Right atrium auricular region (tissue), 2 donors: ENCODE data around the gene MYBPHL. TPM values are rescaled to one million over a fixed set of nuclear protein-coding genes. Genes with fewer than 3 reads are reported as not detected.

Experiments used
- DNase-seq: peaks from one replicate; pipeline ENCODE4 v3.0.0-alpha.2; 2019; ENCODE audit warnings: low spot score
- H3K27ac ChIP-seq, 2 donors: fragments of 200-600 bp; sonication (generic); 1 replicate in 1 of 2; 2 replicates in 1 of 2; pipeline ENCODE4 v1.5.1; 2016 to 2019
- H3K27me3 ChIP-seq, 2 donors: fragments of 200-600 bp; sonication (generic); one replicate each; pipeline versions ENCODE4 v1.5.1 to v1.6.0; 2017 to 2019
- H3K36me3 ChIP-seq: fragments of 200-600 bp; sonication (generic); one replicate; pipeline ENCODE4 v1.5.1; 2016
- H3K4me1 ChIP-seq, 2 donors: fragments of 200-600 bp; sonication (generic); one replicate each; pipeline versions ENCODE4 v1.5.1 to v1.6.0; 2017 to 2019
- H3K4me3 ChIP-seq, 2 donors: fragments of 200-600 bp; sonication (generic); 1 replicate in 1 of 2; 2 replicates in 1 of 2; pipeline ENCODE4 v1.5.1; 2017 to 2019; ENCODE audit warnings: mild to moderate bottlenecking in 1 of 2, moderate library complexity in 1 of 2
- H3K9me3 ChIP-seq, 2 donors: fragments of 200-600 bp; sonication (generic); one replicate each; pipeline ENCODE4 v1.5.1; 2019
- total RNA-seq, 2 donors: library from RNA; depleted of rRNA; stranded (reverse); fragments of >200 nt; gene quantifications; one replicate each; pipeline ENCODE4 v1.1.0, GENCODE V29; 2016
- TF ChIP-seq, protein P1 (sequence below), 2 donors: fragments of 200-600 bp; sonication (generic); IDR thresholded peaks; one replicate each; pipeline ENCODE4 v1.5.1; 2019; ENCODE audit warnings: antibody characterized with exemption in 2 of 2

Gene MYBPHL
- total RNA-seq, 2 donors from 2014 or later: 62.2 to 381 TPM

DNA sequence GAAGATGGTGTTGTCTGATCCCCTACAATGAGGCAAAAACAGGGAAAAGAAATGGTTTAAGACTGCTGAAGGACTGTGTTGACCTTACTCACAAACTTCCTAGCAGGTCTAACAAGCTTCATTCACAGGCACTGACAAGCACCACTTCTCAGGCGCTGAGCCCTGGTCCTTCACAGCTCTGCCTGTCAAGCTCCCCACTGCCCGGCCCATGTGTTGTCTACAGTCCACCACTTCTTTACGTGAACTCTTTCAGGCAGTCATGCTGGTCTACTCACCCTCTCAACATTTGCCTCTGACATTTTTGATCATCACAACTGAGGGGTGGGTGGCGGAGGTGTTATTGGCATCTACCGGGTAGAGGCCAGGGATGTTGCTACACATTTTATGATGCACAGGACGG, 40.7 kb upstream of the MYBPHL start:
- Histone ChIP-seq H3K27ac (no peak overlapping the region), H3K27me3 (no peaks in the 10 kb centered on the region), H3K4me1 (peaks cover 0 to 9% of the 10 kb centered on the region in 2 donors), H3K4me3 (no peak overlapping the region), H3K9me3 (no peaks in the 10 kb centered on the region), H3K36me3 (peaks cover 90% of the 10 kb centered on the region)
- no peak for DNase-seq
- TF ChIP-seq, protein P1, sequence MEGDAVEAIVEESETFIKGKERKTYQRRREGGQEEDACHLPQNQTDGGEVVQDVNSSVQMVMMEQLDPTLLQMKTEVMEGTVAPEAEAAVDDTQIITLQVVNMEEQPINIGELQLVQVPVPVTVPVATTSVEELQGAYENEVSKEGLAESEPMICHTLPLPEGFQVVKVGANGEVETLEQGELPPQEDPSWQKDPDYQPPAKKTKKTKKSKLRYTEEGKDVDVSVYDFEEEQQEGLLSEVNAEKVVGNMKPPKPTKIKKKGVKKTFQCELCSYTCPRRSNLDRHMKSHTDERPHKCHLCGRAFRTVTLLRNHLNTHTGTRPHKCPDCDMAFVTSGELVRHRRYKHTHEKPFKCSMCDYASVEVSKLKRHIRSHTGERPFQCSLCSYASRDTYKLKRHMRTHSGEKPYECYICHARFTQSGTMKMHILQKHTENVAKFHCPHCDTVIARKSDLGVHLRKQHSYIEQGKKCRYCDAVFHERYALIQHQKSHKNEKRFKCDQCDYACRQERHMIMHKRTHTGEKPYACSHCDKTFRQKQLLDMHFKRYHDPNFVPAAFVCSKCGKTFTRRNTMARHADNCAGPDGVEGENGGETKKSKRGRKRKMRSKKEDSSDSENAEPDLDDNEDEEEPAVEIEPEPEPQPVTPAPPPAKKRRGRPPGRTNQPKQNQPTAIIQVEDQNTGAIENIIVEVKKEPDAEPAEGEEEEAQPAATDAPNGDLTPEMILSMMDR (IDR thresholded peaks at IDR 0.05): no peak

DNA sequence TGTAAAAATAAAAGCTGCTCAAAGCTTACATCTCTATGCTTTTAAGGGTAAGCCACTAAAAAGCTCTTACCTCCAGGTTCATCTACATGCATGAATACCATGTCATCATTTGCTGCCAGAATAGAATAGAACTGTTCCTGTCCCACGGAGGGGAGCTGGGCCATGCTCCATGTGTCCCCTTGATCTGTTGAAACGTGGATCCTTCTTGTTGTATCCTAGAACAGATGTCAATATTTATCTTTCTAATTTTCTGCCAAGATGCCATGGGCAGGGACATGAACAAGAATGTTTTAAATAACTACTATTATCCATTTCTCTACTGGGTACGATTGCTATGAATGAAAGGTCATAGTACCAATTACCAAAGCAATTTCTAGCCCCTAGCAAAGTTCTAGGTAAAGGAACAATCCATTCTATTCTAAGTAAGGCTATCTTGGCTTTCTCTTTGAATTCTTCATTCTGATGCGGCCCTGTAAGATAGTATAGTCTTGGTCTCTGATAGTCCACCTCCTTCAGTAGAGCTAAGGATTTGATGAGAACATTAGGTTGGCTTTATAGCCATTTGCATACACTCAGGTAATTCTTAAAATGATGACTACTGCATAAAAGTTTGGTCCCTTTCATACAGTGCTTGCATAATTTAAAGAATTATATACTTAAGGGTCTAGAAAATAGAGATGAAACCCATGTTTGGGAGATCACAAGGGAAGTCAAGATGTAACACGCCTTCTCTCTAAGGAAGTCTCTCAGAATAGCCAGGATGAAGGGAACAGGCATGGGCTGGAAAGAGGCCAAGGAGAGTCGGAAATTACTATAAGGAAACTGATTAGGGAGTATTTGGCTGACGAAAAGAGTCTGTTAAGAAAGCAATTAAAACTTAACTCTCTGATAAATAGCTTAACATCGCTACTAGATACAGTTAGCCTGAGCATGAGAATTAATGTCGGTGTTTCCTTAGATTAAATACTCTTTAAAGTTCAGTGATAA, 35.4 kb upstream of the MYBPHL start:
- peaks cover 0 to 13% of the 10 kb centered on the region in 2 donors for H3K4me1 ChIP-seq
- peaks cover 89% of the 10 kb centered on the region for H3K36me3 ChIP-seq
- H3K27ac ChIP-seq: peak overlapping the region in 1 of 2 donors; percentile 3
- H3K27me3 ChIP-seq: no peaks in the 10 kb centered on the region
- no peaks in the 10 kb centered on the region for H3K9me3 ChIP-seq
- no peak for DNase-seq
- no peak overlapping the region for H3K4me3 ChIP-seq
- TF ChIP-seq, protein P1 (IDR thresholded peaks at IDR 0.05): no peak

DNA sequence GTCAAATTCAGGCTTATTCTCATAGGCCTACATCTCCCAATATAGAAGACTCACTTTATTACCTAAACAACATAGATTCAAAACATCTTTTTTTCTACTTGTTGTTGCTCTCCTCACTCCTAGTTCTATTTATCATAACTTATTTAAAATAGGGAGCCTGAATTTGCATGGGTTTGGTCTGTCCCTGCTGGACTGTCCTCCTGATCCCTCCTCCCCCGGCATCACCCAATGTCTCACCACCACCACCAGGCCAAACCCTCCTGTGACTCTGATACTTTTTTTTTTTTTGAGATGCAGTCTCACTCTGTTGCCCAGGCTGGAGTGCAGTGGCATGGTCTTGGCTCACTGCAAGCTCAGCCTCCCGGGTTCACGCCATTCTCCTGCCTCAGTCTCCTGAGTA, 31.8 kb upstream of the MYBPHL start:
- Histone ChIP-seq H3K9me3 (no peaks in the 10 kb centered on the region), H3K36me3 (peaks cover 90% of the 10 kb centered on the region), H3K4me1 (peaks cover 0 to 13% of the 10 kb centered on the region in 2 donors), H3K4me3 (no peak overlapping the region), H3K27ac (no peak overlapping the region), H3K27me3 (no peaks in the 10 kb centered on the region)
- no peak for DNase-seq
- TF ChIP-seq, protein P1 (IDR thresholded peaks at IDR 0.05): no peak

DNA sequence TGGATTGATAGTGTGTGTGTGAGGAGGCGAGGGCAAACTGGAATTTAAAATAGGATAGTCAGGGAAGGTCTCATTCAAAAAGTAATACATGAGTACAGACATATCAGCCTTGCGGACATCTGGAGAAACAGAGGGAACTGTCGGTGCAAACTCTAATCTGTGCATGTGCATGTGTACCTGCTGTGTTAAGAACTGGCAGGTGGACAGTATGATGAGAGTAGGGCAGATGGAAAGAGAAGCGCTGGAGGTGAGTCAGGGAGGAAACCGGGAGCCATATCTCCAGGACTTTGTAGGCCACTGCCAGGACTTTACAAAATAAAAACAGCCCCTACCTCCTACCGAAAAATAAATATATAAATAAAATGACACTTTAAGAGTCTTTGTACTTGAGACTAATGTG, 31.3 kb upstream of the MYBPHL start:
- H3K36me3 ChIP-seq: peaks cover 92% of the 10 kb centered on the region
- DNase-seq: no peak
- TF ChIP-seq, protein P1 (IDR thresholded peaks at IDR 0.05): no peak
- no peak overlapping the region for H3K4me3 ChIP-seq
- H3K27me3 ChIP-seq: no peaks in the 10 kb centered on the region
- H3K4me1 ChIP-seq: peaks cover 0 to 10% of the 10 kb centered on the region in 2 donors
- no peaks in the 10 kb centered on the region for H3K9me3 ChIP-seq
- no peak overlapping the region for H3K27ac ChIP-seq

DNA sequence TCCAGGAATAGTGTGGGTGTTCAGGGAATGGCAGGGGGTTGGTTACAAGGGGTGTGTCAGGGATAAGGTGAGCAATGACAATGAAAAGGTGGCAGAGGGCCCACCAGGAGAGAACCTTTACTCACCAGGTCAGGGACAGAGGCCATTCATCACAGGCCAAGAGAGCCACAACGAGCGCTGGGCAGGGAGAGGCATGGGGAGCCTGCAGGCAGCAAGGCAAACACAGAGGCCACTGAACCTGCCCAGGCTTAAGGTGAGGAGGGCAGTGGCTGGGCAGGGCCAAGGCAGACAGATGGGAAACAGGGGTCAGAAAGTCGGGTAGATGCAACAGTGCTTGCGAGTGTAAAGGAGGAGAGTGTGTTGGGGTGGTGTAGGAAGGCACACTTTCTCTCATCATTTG, 28.3 kb upstream of the MYBPHL start:
- H3K27me3 ChIP-seq: no peaks in the 10 kb centered on the region
- H3K9me3 ChIP-seq: peaks cover 0 to 16% of the 10 kb centered on the region in 2 donors
- peaks cover 91% of the 10 kb centered on the region for H3K36me3 ChIP-seq
- no peak for DNase-seq
- TF ChIP-seq, protein P1 (IDR thresholded peaks at IDR 0.05): no peak
- no peaks in the 10 kb centered on the region for H3K4me1 ChIP-seq
- H3K4me3 ChIP-seq: no peak overlapping the region
- H3K27ac ChIP-seq: no peak overlapping the region
